OCI-LY7 (cell line): ENCODE measurements around the gene IFT57. TPM values are rescaled to one million over a fixed set of nuclear protein-coding genes. Genes with fewer than 3 reads are reported as not detected.

Experiments
- BruUV-seq: library from RNA; stranded (reverse); fragments of 400-500 nt; replicated peaks from 2 replicates; lab custom pipeline; 2021; lab: Mats Ljungman, UMichigan
- CTCF ChIA-PET: fragments of 300-600 bp; sonication (Branson Sonifier 250); formaldehyde crosslinking; loops from one replicate; lab custom pipeline; 2022; ENCODE audit warnings: antibody characterized with exemption; ENCODE audit not compliant: unreplicated experiment; lab: Charles Lee
- POLR2A ChIA-PET: fragments of 300-600 bp; sonication (Branson Sonifier 250); formaldehyde crosslinking; loops from one replicate; lab custom pipeline; 2022; ENCODE audit warnings: antibody characterized with exemption; lab: Charles Lee
- DNase-seq: peaks from one replicate; pipeline ENCODE4 v3.0.0-alpha.2; 2015; ENCODE audit warnings: low spot score
- H2AFZ ChIP-seq: fragments of 200-600 bp; sonication (generic), shearing (Covaris generic); 2 replicates; pipeline ENCODE4 v1.6.1; 2014; ENCODE audit warnings: mild to moderate bottlenecking, antibody characterized with exemption, low read length, moderate library complexity
- H3K27ac ChIP-seq: fragments of 200-600 bp; sonication (generic); 2 replicates; pipeline ENCODE4 v1.5.1; 2014; ENCODE audit warnings: mixed run types, low read depth, mild to moderate bottlenecking, moderate library complexity, low read length, inconsistent platforms; ENCODE audit not compliant: poor library complexity, severe bottlenecking
- H3K36me3 ChIP-seq: fragments of 200-600 bp; sonication (generic); 2 replicates; pipeline ENCODE4 v1.6.1; 2014; ENCODE audit warnings: mild to moderate bottlenecking, antibody characterized with exemption, low read length, moderate library complexity, mixed read lengths; ENCODE audit not compliant: insufficient read depth
- H3K4me1 ChIP-seq: fragments of 200-600 bp; sonication (generic); 2 replicates; pipeline ENCODE4 v1.5.1; 2014; ENCODE audit warnings: mild to moderate bottlenecking, low read length; ENCODE audit not compliant: insufficient read depth, poor library complexity, severe bottlenecking
- H3K4me2 ChIP-seq: fragments of 200-600 bp; sonication (generic); 2 replicates; pipeline ENCODE4 v1.6.1; 2014; ENCODE audit warnings: mild to moderate bottlenecking, low read length
- H3K4me3 ChIP-seq: fragments of 200-600 bp; sonication (generic); 2 replicates; pipeline ENCODE4 v1.5.1; 2014; ENCODE audit warnings: mild to moderate bottlenecking, low read depth, low read length; ENCODE audit not compliant: poor library complexity, severe bottlenecking
- H3K79me2 ChIP-seq: fragments of 200-600 bp; sonication (generic); 2 replicates; pipeline ENCODE4 v1.6.1; 2016; ENCODE audit warnings: low read depth, mild to moderate bottlenecking, low read length, moderate library complexity, mixed read lengths; ENCODE audit not compliant: insufficient read depth
- H3K9me2 ChIP-seq: fragments of 200-600 bp; sonication (generic); 2 replicates; pipeline ENCODE4 v1.6.1; 2016; ENCODE audit warnings: mild to moderate bottlenecking, low read length, mixed read lengths; ENCODE audit not compliant: insufficient read depth
- H3K9me3 ChIP-seq: fragments of 200-600 bp; sonication (generic); 2 replicates; pipeline ENCODE4 v1.6.1; 2014; ENCODE audit warnings: mild to moderate bottlenecking, mixed run types, low read length, mixed read lengths
- H4K20me1 ChIP-seq: fragments of 200-600 bp; sonication (generic); 2 replicates; pipeline ENCODE4 v1.6.1; 2014; ENCODE audit warnings: mild to moderate bottlenecking, antibody characterized with exemption, low read length, moderate library complexity, mixed read lengths; ENCODE audit not compliant: insufficient read depth
- CTCF ChIP-seq: fragments of 200-600 bp; sonication (generic); conservative IDR thresholded peaks from 2 replicates; pipeline ENCODE4 v1.5.1; 2014; ENCODE audit warnings: mild to moderate bottlenecking, antibody characterized with exemption, low read length, moderate library complexity, mixed read lengths
- EZH2phosphoT487 ChIP-seq: fragments of 200-600 bp; sonication (generic); IDR thresholded peaks from 2 replicates; pipeline ENCODE4 v1.6.1; 2018; ENCODE audit warnings: low read depth, borderline replicate concordance, mild to moderate bottlenecking, mixed run types, antibody characterized with exemption, low read length, moderate library complexity, mixed read lengths
- intact Hi-C: fragments of 100-400 bp; cut with micrococcal nuclease; formaldehyde crosslinking; loops from one replicate; pipeline ENCODE4 v1.10.0; 2022; ENCODE audit not compliant: unreplicated experiment
- total RNA-seq, 2 experiments: library from RNA; depleted of rRNA in 1 of 2; stranded (reverse); fragments of >200 nt in 1 of 2; shearing (Covaris generic) in 1 of 2; gene quantifications; 2 replicates each; pipeline ENCODE4 v1.2.3, GENCODE V29; 2014 to 2022

The IFT57 gene
- total RNA-seq, 2 experiments from 2014 or later = 44.1 to 68.2 TPM

- intact Hi-C loops = loop anchor here (10.0 kb wide), 2 partner anchors 597 to 1867 kb away; partner anchors contain the start of gene BBX
- TF ChIP-seq EZH2phosphoT487 = no peak
- TF ChIP-seq CTCF = no peak
- Histone ChIP-seq H3K4me1 (peaks cover 40% of the 10 kb centered on the region), H3K9me2 (no peaks in the 10 kb centered on the region), H3K4me3 (no peak overlapping the region), H3K79me2 (peaks cover 19% of the 10 kb centered on the region; the same call in 1 of the 2 replicates), H3K27ac (no peak overlapping the region), H3K4me2 (no peak overlapping the region), H3K9me3 (peaks cover 5% of the 10 kb centered on the region; the same call in 1 of the 2 replicates), H2AFZ (peak overlapping the region; percentile 4; the same call in 1 of the 2 replicates), H4K20me1 (no peaks in the 10 kb centered on the region), H3K36me3 (no peaks in the 10 kb centered on the region)
- DNase-seq = no peak
- ChIA-PET CTCF (no interaction called here), POLR2A (interaction anchor here (0.7 to 4.0 kb wide), 11 partner anchors 10 to 104 kb away, joined by 3 to 23 read pairs (median 3); no protein-coding TSS in a partner anchor)
- no TSS peak for BruUV-seq
Measured at GRCh38 chr3:108122276-108122675, 99.9 kb downstream of the IFT57 start.

GRCh38 chr3:108119398-108120104, 102.7 kb downstream of the IFT57 start:
- POLR2A ChIA-PET = no interaction called here
- no peaks in the 10 kb centered on the region for H4K20me1 ChIP-seq

More at GRCh38 chr3:108119398-108120104, 102.7 kb downstream of the IFT57 start:
- Histone ChIP-seq H3K4me2 (no peak overlapping the region), H3K9me3 (peaks cover 5% of the 10 kb centered on the region; the same call in 1 of the 2 replicates), H3K79me2 (no peaks in the 10 kb centered on the region), H3K27ac (no peak overlapping the region), H2AFZ (no peak overlapping the region), H3K9me2 (no peaks in the 10 kb centered on the region), H3K36me3 (no peaks in the 10 kb centered on the region), H3K4me1 (peaks cover 24% of the 10 kb centered on the region), H3K4me3 (no peak overlapping the region)
- DNase-seq = no peak
- TF ChIP-seq CTCF (0 out of 2 replicates have a peak, but pooled peaks have one; percentile 18), EZH2phosphoT487 (no peak)
- intact Hi-C loops = loop anchor here (10.0 kb wide), 2 partner anchors 595 to 1865 kb away; partner anchors contain the start of gene BBX
- CTCF ChIA-PET = no interaction called here
- BruUV-seq = no TSS peak
